CD14-positive monocyte (primary cell): Measurements from ENCODE around the gene CRTC1. TPM values are rescaled to one million over a fixed set of nuclear protein-coding genes. Genes with fewer than 3 reads are reported as not detected.
"Not testable (repeated sequence)": the region's sequence is repeated elsewhere in the genome, so short reads cannot be mapped to it uniquely, and the experiment has no call there.

Experiments used
- DNase-seq, 3 donors: peaks; one replicate each; pipeline ENCODE4 v3.0.0-alpha.2; 2011 to 2022
- H2AFZ ChIP-seq: 2 replicates; pipeline ENCODE4 v1.6.0; 2012; ENCODE audit warnings: mild to moderate bottlenecking, low read depth, low read length, inconsistent platforms; ENCODE audit not compliant: insufficient read depth, poor library complexity, severe bottlenecking
- H3K27ac ChIP-seq, 2 donors: 1 replicate in 1 of 2; 2 replicates in 1 of 2; pipeline ENCODE4 v1.5.1; 2012 to 2013; ENCODE audit warnings: low read length in 2 of 2, control low read depth in 1 of 2, inconsistent platforms in 1 of 2, low read depth in 1 of 2, mild to moderate bottlenecking in 1 of 2
- H3K27me3 ChIP-seq, 2 donors: one replicate each; pipeline versions ENCODE4 v1.6.0 to v1.6.1; 2011 to 2013; ENCODE audit warnings: low read length in 2 of 2; ENCODE audit not compliant: control insufficient read depth in 2 of 2, insufficient read depth in 2 of 2
- H3K36me3 ChIP-seq, 2 donors: replicated peaks in 1 of 2; 1 replicate in 1 of 2; 2 replicates in 1 of 2; pipeline versions ENCODE4 v1.5.1 to v1.6.1; 2012 to 2013; ENCODE audit warnings: low read length in 2 of 2, control low read depth in 1 of 2, inconsistent platforms in 1 of 2, mild to moderate bottlenecking in 1 of 2; ENCODE audit not compliant: insufficient read depth in 2 of 2, control insufficient read depth in 1 of 2
- H3K4me1 ChIP-seq, 2 donors: 1 replicate in 1 of 2; 2 replicates in 1 of 2; pipeline versions ENCODE4 v1.5.1 to v1.6.1; 2012 to 2013; ENCODE audit warnings: low read length in 2 of 2, control low read depth in 1 of 2, inconsistent platforms in 1 of 2, mild to moderate bottlenecking in 1 of 2, moderate library complexity in 1 of 2; ENCODE audit not compliant: insufficient read depth in 2 of 2, control insufficient read depth in 1 of 2
- H3K4me2 ChIP-seq: replicated peaks from 2 replicates; pipeline ENCODE3; 2012; ENCODE audit warnings: low read length, moderate library complexity, mild to moderate bottlenecking; ENCODE audit not compliant: poor library complexity, severe bottlenecking; ENCODE audit errors: extremely low read depth
- H3K4me3 ChIP-seq, 3 experiments: fragments of 200-600 bp in 1 of 3; sonication (generic) in 1 of 3; replicated peaks in 1 of 3; 1 replicate in 2 of 3; 2 replicates in 1 of 3; pipeline ENCODE4 v1.5.1; 2011 to 2013; ENCODE audit warnings: low read length in 3 of 3, mild to moderate bottlenecking in 3 of 3, control low read depth in 2 of 3, low read depth in 2 of 3, inconsistent platforms in 1 of 3, moderate library complexity in 1 of 3
- H3K79me2 ChIP-seq: 2 replicates; pipeline ENCODE4 v1.6.0; 2012; ENCODE audit warnings: mild to moderate bottlenecking, control low read depth, inconsistent platforms, low read length, moderate library complexity; ENCODE audit not compliant: insufficient read depth
- H3K9ac ChIP-seq: 2 replicates; pipeline ENCODE4 v1.6.0; 2017; ENCODE audit warnings: low read length, mild to moderate bottlenecking; ENCODE audit not compliant: insufficient read depth, poor library complexity, severe bottlenecking
- H3K9me3 ChIP-seq, 2 donors: replicated peaks in 1 of 2; 1 replicate in 1 of 2; 2 replicates in 1 of 2; pipeline versions ENCODE4 v1.5.1 to v1.6.1; 2012 to 2013; ENCODE audit warnings: low read length in 2 of 2, control low read depth in 1 of 2; ENCODE audit not compliant: control insufficient read depth in 1 of 2, insufficient read depth in 1 of 2
- H4K20me1 ChIP-seq: 2 replicates; pipeline ENCODE4 v1.6.0; 2012; ENCODE audit warnings: mild to moderate bottlenecking, low read length, control low read depth, moderate library complexity; ENCODE audit not compliant: insufficient read depth
- H3K27ac Mint-ChIP-seq, 7 donors: one replicate each; pipeline ENCODE4 v1.8.0; 2020; ENCODE audit warnings: mild to moderate bottlenecking in 7 of 7, mixed read lengths in 7 of 7, moderate library complexity in 6 of 7, inconsistent platforms in 2 of 7
- H3K27me3 Mint-ChIP-seq, 3 donors: one replicate each; pipeline ENCODE4 v1.8.0; 2021 to 2022; ENCODE audit warnings: low read depth in 3 of 3, mild to moderate bottlenecking in 3 of 3, mixed read lengths in 3 of 3, moderate library complexity in 3 of 3, inconsistent platforms in 1 of 3
- H3K36me3 Mint-ChIP-seq, 2 donors: one replicate each; pipeline ENCODE4 v1.8.0; 2020; ENCODE audit warnings: mixed read lengths in 2 of 2, inconsistent platforms in 1 of 2, mild to moderate bottlenecking in 1 of 2
- H3K4me1 Mint-ChIP-seq: one replicate; pipeline ENCODE4 v1.8.0; 2020; ENCODE audit warnings: mild to moderate bottlenecking, mixed read lengths
- H3K4me3 Mint-ChIP-seq, 2 donors: one replicate each; pipeline ENCODE4 v1.8.0; 2020; ENCODE audit warnings: mild to moderate bottlenecking in 2 of 2, mixed read lengths in 2 of 2, moderate library complexity in 1 of 2
- H3K9me3 Mint-ChIP-seq, 7 donors: one replicate each; pipeline ENCODE4 v1.8.0; 2020 to 2022; ENCODE audit warnings: mixed read lengths in 7 of 7, mild to moderate bottlenecking in 6 of 7, moderate library complexity in 6 of 7, inconsistent platforms in 2 of 7
- WGBS: methylation state at CpG from one replicate; pipeline ENCODE4 v1.1.5; 2013; ENCODE audit warnings: missing lambda C conversion rate; ENCODE audit not compliant: insufficient coverage; 5-methylcytosine and 5-hydroxymethylcytosine counted together
- intact Hi-C, 2 donors: fragments of 100-400 bp; cut with micrococcal nuclease; formaldehyde crosslinking; loops; one replicate each; pipeline versions ENCODE4 v1.15.0 to v1.15.1; 2023
- polyA plus RNA-seq, 3 donors: library from polyadenylated mRNA; depleted of rRNA in 1 of 3; unstranded in 2 of 3; stranded (reverse) in 1 of 3; fragments of 300-500 nt in 2 of 3; fragments of >200 nt in 1 of 3; fragmentation: Illumina TruSeq in 2 of 3; gene quantifications; 1 replicate in 2 of 3; 2 replicates in 1 of 3; pipeline ENCODE4 v1.2.3, GENCODE V29; 2012 to 2021
- TF ChIP-seq, protein P1 (sequence below): fragments of 200-600 bp; IDR thresholded peaks from one replicate; pipeline ENCODE4 v1.8.0; 2022; ENCODE audit warnings: antibody characterized with exemption, mild to moderate bottlenecking

CRTC1 gene
- polyA plus RNA-seq, 3 donors: 0.28 to 9.2 (median 0.55) TPM

- Mint-ChIP-seq H3K4me3 (no peak overlapping the region), H3K27ac (no peak overlapping the region), H3K36me3 (peaks cover 0 to 22% of the 10 kb centered on the region in 2 donors), H3K27me3 (no peaks in the 10 kb centered on the region), H3K4me1 (no peaks in the 10 kb centered on the region), H3K9me3 (peaks cover 0 to 2% (median 0%) of the 10 kb centered on the region in 7 donors)
- no peak overlapping the region for H3K9ac ChIP-seq
- no peak overlapping the region for H3K4me2 ChIP-seq
- H3K36me3 ChIP-seq: no peaks in the 10 kb centered on the region
- no peaks in the 10 kb centered on the region for H3K27me3 ChIP-seq
- no peaks in the 10 kb centered on the region for H3K4me1 ChIP-seq
- intact Hi-C loops: no loop called here
- TF ChIP-seq, protein P1, sequence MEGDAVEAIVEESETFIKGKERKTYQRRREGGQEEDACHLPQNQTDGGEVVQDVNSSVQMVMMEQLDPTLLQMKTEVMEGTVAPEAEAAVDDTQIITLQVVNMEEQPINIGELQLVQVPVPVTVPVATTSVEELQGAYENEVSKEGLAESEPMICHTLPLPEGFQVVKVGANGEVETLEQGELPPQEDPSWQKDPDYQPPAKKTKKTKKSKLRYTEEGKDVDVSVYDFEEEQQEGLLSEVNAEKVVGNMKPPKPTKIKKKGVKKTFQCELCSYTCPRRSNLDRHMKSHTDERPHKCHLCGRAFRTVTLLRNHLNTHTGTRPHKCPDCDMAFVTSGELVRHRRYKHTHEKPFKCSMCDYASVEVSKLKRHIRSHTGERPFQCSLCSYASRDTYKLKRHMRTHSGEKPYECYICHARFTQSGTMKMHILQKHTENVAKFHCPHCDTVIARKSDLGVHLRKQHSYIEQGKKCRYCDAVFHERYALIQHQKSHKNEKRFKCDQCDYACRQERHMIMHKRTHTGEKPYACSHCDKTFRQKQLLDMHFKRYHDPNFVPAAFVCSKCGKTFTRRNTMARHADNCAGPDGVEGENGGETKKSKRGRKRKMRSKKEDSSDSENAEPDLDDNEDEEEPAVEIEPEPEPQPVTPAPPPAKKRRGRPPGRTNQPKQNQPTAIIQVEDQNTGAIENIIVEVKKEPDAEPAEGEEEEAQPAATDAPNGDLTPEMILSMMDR: no peak
- no peaks in the 10 kb centered on the region for H3K79me2 ChIP-seq
- no peaks in the 10 kb centered on the region for H3K9me3 ChIP-seq
- no peak overlapping the region for H2AFZ ChIP-seq
- DNase-seq: no peak
- H3K4me3 ChIP-seq: no peak overlapping the region
- 53% methylated on average over 9 of the region's 15 CpGs for WGBS
- peaks cover 65% of the 10 kb centered on the region for H4K20me1 ChIP-seq
- H3K27ac ChIP-seq: no peak overlapping the region
Observed at GRCh38 chr19:18731562-18732008, 48.1 kb downstream of the CRTC1 start.

- no peak for DNase-seq
- Histone ChIP-seq H3K4me1 (no peaks in the 10 kb centered on the region), H3K79me2 (no peaks in the 10 kb centered on the region)
Observed at GRCh38 chr19:18733196-18733647, 49.7 kb downstream of the CRTC1 start.

DNA sequence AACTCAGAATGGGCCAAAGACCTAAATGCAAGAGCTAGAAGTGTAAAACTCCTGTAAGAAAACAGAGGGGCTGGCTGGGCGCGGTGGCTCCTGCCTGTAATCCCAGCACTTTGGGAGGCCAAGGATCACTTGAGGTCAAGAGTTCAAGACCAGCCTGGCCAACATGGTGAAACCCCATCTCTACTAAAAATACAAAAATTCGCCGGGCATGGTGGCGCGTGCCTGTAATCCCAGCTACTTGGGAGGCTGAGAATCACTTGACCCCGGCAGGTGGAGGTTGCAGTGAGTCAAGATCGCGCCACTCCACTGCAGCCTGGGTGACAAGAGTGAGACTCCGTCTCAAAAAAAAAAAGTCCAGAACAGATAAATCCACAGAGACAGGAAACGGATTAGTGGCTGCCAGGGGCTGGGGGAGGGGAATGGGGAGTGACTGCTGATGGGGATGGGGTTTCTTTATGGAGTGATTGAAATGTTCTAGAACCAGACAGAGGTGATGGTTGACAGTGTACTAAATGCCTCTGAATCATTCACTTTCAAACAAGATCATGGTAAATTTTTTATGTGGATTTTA is 50.4 kb downstream of the CRTC1 start:
- H3K9ac ChIP-seq, H3K79me2 ChIP-seq, H3K4me1 ChIP-seq, H3K27me3 Mint-ChIP-seq, H3K4me1 Mint-ChIP-seq, H2AFZ ChIP-seq, intact Hi-C loops, H3K27ac ChIP-seq, H3K4me2 ChIP-seq, H3K9me3 ChIP-seq, H3K4me3 ChIP-seq, H3K27ac Mint-ChIP-seq, H3K9me3 Mint-ChIP-seq, H3K36me3 ChIP-seq, H3K27me3 ChIP-seq, H3K4me3 Mint-ChIP-seq, DNase-seq: not testable (repeated sequence)
- H4K20me1 ChIP-seq: peaks cover 69% of the 10 kb centered on the region
- H3K36me3 Mint-ChIP-seq: peaks cover 0 to 22% of the 10 kb centered on the region in 2 donors
- WGBS: 100% methylated on average over 7 of the region's 11 CpGs

More at GRCh38 chr19:18733196-18733647, 49.7 kb downstream of the CRTC1 start:
- 89% methylated on average over 10 of the region's 11 CpGs for WGBS
- Mint-ChIP-seq H3K27ac (no peak overlapping the region), H3K4me3 (no peak overlapping the region), H3K4me1 (no peaks in the 10 kb centered on the region), H3K9me3 (peaks cover 0 to 2% (median 0%) of the 10 kb centered on the region in 7 donors), H3K36me3 (peaks cover 0 to 22% of the 10 kb centered on the region in 2 donors), H3K27me3 (no peaks in the 10 kb centered on the region)
- Histone ChIP-seq H3K4me2 (no peak overlapping the region), H4K20me1 (peaks cover 69% of the 10 kb centered on the region), H3K4me3 (no peak overlapping the region), H2AFZ (no peak overlapping the region), H3K9ac (no peak overlapping the region), H3K36me3 (no peaks in the 10 kb centered on the region), H3K27me3 (no peaks in the 10 kb centered on the region), H3K27ac (no peak overlapping the region), H3K9me3 (no peaks in the 10 kb centered on the region)
- TF ChIP-seq, protein P1: no peak
- intact Hi-C loops: no loop called here
